ENCODE results near the gene RPL12. TPM values are rescaled to one million over a fixed set of nuclear protein-coding genes. Genes with fewer than 3 reads are reported as not detected.

RPL12 gene
- total and polyA plus RNA-seq, 2 donors (not counting 1 experiment from before 2014, with no cell fraction given): 1,334 to 3,459 TPM

GRCh38 chr9:127450243-127450760 lies 904 bp downstream of the RPL12 start:
- intact Hi-C loops (cut with micrococcal nuclease): loop anchor here (2.0 to 10.0 kb wide), 4 partner anchors 267 to 824 kb away; partner anchors contain the start of genes GOLGA2, NAIF1, PTRH1 and SLC25A25
- H3K27me3 Mint-ChIP-seq: no peaks in the 10 kb centered on the region
- Histone ChIP-seq H3K4me1 (ENCODE audit: control insufficient read depth in 2 of 2, insufficient read depth in 2 of 2, low read length in 2 of 2) (peaks cover 22 to 38% of the 10 kb centered on the region in 2 donors), H3K27me3 (replicated peaks in 1 of 4; ENCODE audit: control extremely low read depth in 1 of 4, control insufficient read depth in 3 of 4, insufficient read depth in 4 of 4, low read length in 3 of 4) (no peaks in the 10 kb centered on the region), H3K4me2 (replicated peaks; ENCODE audit: low read depth, low read length, poor library complexity, severe bottlenecking) (peak overlapping the region; percentile 95), H3K4me3 (ENCODE audit: control extremely low read depth in 1 of 5, extremely low read depth in 1 of 5, insufficient read depth in 1 of 5, low read depth in 2 of 5, low read length in 4 of 5) (peak overlapping the region; percentile 73 to 92 (median 82)), H3K9me3 (ENCODE audit: control extremely low read depth in 1 of 3, control insufficient read depth in 2 of 3, insufficient read depth in 1 of 3, low read length in 2 of 3) (no peaks in the 10 kb centered on the region), H3K36me3 (replicated peaks in 1 of 2; ENCODE audit: control extremely low read depth in 1 of 2, control insufficient read depth in 1 of 2, extremely low read depth in 1 of 2, insufficient read depth in 2 of 2, low read length in 1 of 2) (peaks cover 0 to 59% of the 10 kb centered on the region in 2 experiments), H2AFZ (ENCODE audit: insufficient read depth, low read depth, low read length, poor library complexity, severe bottlenecking) (no peak overlapping the region), H3K9ac (ENCODE audit: low read length) (peak overlapping the region; percentile 80), H3K79me2 (ENCODE audit: control insufficient read depth, insufficient read depth, low read length) (peaks cover 21% of the 10 kb centered on the region), H3K27ac (ENCODE audit: low read length in 2 of 2) (peak overlapping the region; percentile 84 to 85), H4K20me1 (ENCODE audit: control insufficient read depth, insufficient read depth, low read length, poor library complexity, severe bottlenecking) (peaks cover 42% of the 10 kb centered on the region)
- H3K27ac Mint-ChIP-seq: peak overlapping the region; percentile 98
- ChIA-PET POLR2A (interaction anchor here (0.5 to 2.8 kb wide), 7 partner anchors 27 to 726 kb away, joined by 3 to 21 read pairs (median 4); partner anchors contain the start of genes CDK9, SLC2A8 and ZNF79), CTCF (interaction anchor here (1.2 to 1.6 kb wide), 3 partner anchors 26 to 235 kb away, joined by 3 to 5 read pairs (median 4); partner anchors contain the start of genes SLC2A8 and ZNF79)
- peak overlapping the region; percentile 97 for H3K4me3 Mint-ChIP-seq
- no peak for DNase-seq
- peaks cover 52% of the 10 kb centered on the region for H3K4me1 Mint-ChIP-seq
- 2% methylated on average over 14 of the region's 14 CpGs for WGBS (ENCODE audit: insufficient coverage)
- H3K9me3 Mint-ChIP-seq (ENCODE audit: insufficient read depth): no peaks in the 10 kb centered on the region
- no peak for TF ChIP-seq CTCF (IDR thresholded peaks at IDR 0.05)
- no peak for TF ChIP-seq EZH2 (IDR thresholded peaks at IDR 0.05; ENCODE audit: borderline replicate concordance, insufficient read depth, low read depth, low read length, poor library complexity, severe bottlenecking)
- ATAC-seq (ENCODE audit: low read depth): no peak
